Measurements from ENCODE around the gene LPCAT3.

- TF ChIP-seq CTCF (conservative IDR thresholded peaks at IDR 0.05) (no peak), EZH2 (IDR thresholded peaks at IDR 0.05; ENCODE audit: low read depth) (no peak)
Observed at GRCh38 chr12:6978611-6979011, 39.7 kb downstream of the LPCAT3 start.
